Stimulated activated CD4-positive, alpha-beta T cell treated with anti-CD3 and anti-CD28 coated beads, Interleukin-12 subunit alpha, Interleukin-12 subunit beta, amount 100 ng/mL, for 48 hours (primary cell): ENCODE data around the gene SLCO2B1.

Source experiments
- DNase-seq, 3 donors: peaks; one replicate each; pipeline ENCODE4 v3.0.0-alpha.2; 2020; ENCODE audit warnings: low read depth in 2 of 3, low spot score in 1 of 3

SLCO2B1 gene

GRCh38 chr11:75214411-75214821, 63.5 kb downstream of the SLCO2B1 start:
- DNase-seq, result peak; percentile 59 to 76 (median 67)

GRCh38 chr11:75214843-75215242, 63.9 kb downstream of the SLCO2B1 start:
- no peak for DNase-seq

- DNase-seq, result no peak
Measured at GRCh38 chr11:75219869-75220268, 69.0 kb downstream of the SLCO2B1 start.

- DNase-seq, result no peak
Measured at GRCh38 chr11:75223954-75224643, 73.2 kb downstream of the SLCO2B1 start.

- DNase-seq, result no peak
Measured at GRCh38 chr11:75225794-75226193, 74.9 kb downstream of the SLCO2B1 start.

- no peak for DNase-seq
Measured at GRCh38 chr11:75229466-75229865, 78.6 kb downstream of the SLCO2B1 start.

- no peak for DNase-seq
Measured at GRCh38 chr11:75230621-75231020, 79.7 kb downstream of the SLCO2B1 start.

GRCh38 chr11:75233754-75234172, 82.9 kb downstream of the SLCO2B1 start:
- DNase-seq, result no peak

GRCh38 chr11:75236062-75236461, 85.2 kb downstream of the SLCO2B1 start:
- DNase-seq, result no peak

GRCh38 chr11:75237050-75237449, 86.1 kb downstream of the SLCO2B1 start:
- no peak for DNase-seq

GRCh38 chr11:75238595-75239440, 87.9 kb downstream of the SLCO2B1 start:
- no peak for DNase-seq

- no peak for DNase-seq
Measured at GRCh38 chr11:75239531-75240290, 88.8 kb downstream of the SLCO2B1 start.

GRCh38 chr11:75240311-75241035, 89.6 kb downstream of the SLCO2B1 start, which contains the start of gene TPBGL:
Gene TPBGL (plus strand): TSS chr11:75240774. CDS start chr11:75241050, 276 bp downstream.
- no peak for DNase-seq

GRCh38 chr11:75241036-75241905, 90.4 kb downstream of the SLCO2B1 start:
- peak; percentile 68 to 85 (median 81) for DNase-seq

GRCh38 chr11:75241906-75242644, 91.2 kb downstream of the SLCO2B1 start:
- peak in 1 of 3 donors; percentile 34 for DNase-seq

GRCh38 chr11:75242722-75243600, 92.1 kb downstream of the SLCO2B1 start:
- no peak for DNase-seq

- DNase-seq, result no peak
Measured at GRCh38 chr11:75244052-75244814, 93.3 kb downstream of the SLCO2B1 start.
